Spleen (tissue), 11 donors: ENCODE measurements around the gene PAK4. TPM values are rescaled to one million over a fixed set of nuclear protein-coding genes. Genes with fewer than 3 reads are reported as not detected.

Experiments
- DNase-seq: peaks from one replicate; pipeline ENCODE4 v3.0.0-alpha.2; 2020
- H3K27ac ChIP-seq, 8 donors: fragments of 200-600 bp; sonication (generic) in 7 of 8; 1 replicate in 4 of 8; 2 replicates in 4 of 8; pipeline versions ENCODE4 v1.5.0 to v1.8.0; 2016 to 2021; ENCODE audit warnings: inconsistent platforms in 4 of 8, mild to moderate bottlenecking in 4 of 8, moderate library complexity in 1 of 8
- H3K27me3 ChIP-seq, 7 donors: fragments of 200-600 bp; sonication (generic) in 6 of 7; replicated peaks in 1 of 7; 1 replicate in 4 of 7; 2 replicates in 3 of 7; pipeline versions ENCODE4 v1.5.0 to v1.8.0; 2016 to 2021; ENCODE audit warnings: inconsistent platforms in 3 of 7, mild to moderate bottlenecking in 1 of 7
- H3K36me3 ChIP-seq, 6 donors: fragments of 200-600 bp; sonication (generic) in 5 of 6; 1 replicate in 4 of 6; 2 replicates in 2 of 6; pipeline versions ENCODE4 v1.5.0 to v1.8.0; 2016 to 2021; ENCODE audit warnings: inconsistent platforms in 2 of 6
- H3K4me1 ChIP-seq, 6 donors: fragments of 200-600 bp; sonication (generic) in 5 of 6; 1 replicate in 3 of 6; 2 replicates in 3 of 6; pipeline versions ENCODE4 v1.5.0 to v1.8.0; 2016 to 2021; ENCODE audit warnings: inconsistent platforms in 3 of 6
- H3K4me3 ChIP-seq, 8 donors: fragments of 200-600 bp; sonication (generic) in 7 of 8; 1 replicate in 4 of 8; 2 replicates in 4 of 8; pipeline versions ENCODE4 v1.5.0 to v1.8.0; 2016 to 2021; ENCODE audit warnings: inconsistent platforms in 4 of 8, mild to moderate bottlenecking in 4 of 8, moderate library complexity in 2 of 8
- H3K9me3 ChIP-seq, 8 donors: fragments of 200-600 bp; sonication (generic) in 7 of 8; 1 replicate in 4 of 8; 2 replicates in 4 of 8; pipeline versions ENCODE4 v1.5.0 to v1.8.0; 2016 to 2021; ENCODE audit warnings: inconsistent platforms in 4 of 8
- CTCF ChIP-seq, 11 experiments: fragments of 200-600 bp in 7 of 11; fragments of 450-650 bp in 4 of 11; sonication (generic) in 4 of 11; IDR thresholded peaks in 8 of 11; conservative IDR thresholded peaks in 3 of 11; 1 replicate in 7 of 11; 2 replicates in 4 of 11; pipeline versions ENCODE4 v1.4.0 to v1.8.0; 2016 to 2021; ENCODE audit warnings: antibody characterized with exemption in 11 of 11, inconsistent platforms in 4 of 11, mild to moderate bottlenecking in 1 of 11
- POLR2A ChIP-seq, 3 donors: fragments of 450-650 bp; IDR thresholded peaks; one replicate each; pipeline ENCODE4 v1.5.1; 2017; ENCODE audit warnings: antibody characterized with exemption in 3 of 3, mild to moderate bottlenecking in 1 of 3
- POLR2AphosphoS5 ChIP-seq, 3 donors: sonication (generic); formaldehyde crosslinking; IDR thresholded peaks; one replicate each; pipeline ENCODE4 v1.5.1; 2017; ENCODE audit warnings: antibody characterized with exemption in 3 of 3
- WGBS, 5 donors: extraction: QIAGEN DNeasy Blood & Tissue Kit in 3 of 5; methylation state at CpG; one replicate each; pipeline versions ENCODE4 v1.1.5 to v1.1.7; 2013 to 2018; 5-methylcytosine and 5-hydroxymethylcytosine counted together
- intact Hi-C: fragments of 100-400 bp; cut with DNase I; formaldehyde crosslinking; loops from one replicate; pipeline ENCODE4 v1.15.0; 2023; ENCODE audit warnings: low total_unique reads
- polyA plus RNA-seq, 3 donors: library from polyadenylated mRNA; stranded (reverse); fragments of 200-250 nt; gene quantifications; one replicate each; pipeline ENCODE4 v1.2.1, GENCODE V29; 2013
- total RNA-seq, 7 donors: library from RNA; depleted of rRNA in 3 of 7; stranded (reverse); fragments of >200 nt in 3 of 7; fragmentation: NEBNext Ultra II Directional in 4 of 7; extraction: Animal tissue kit (Norgen Biotek cat#: 25700) in 4 of 7; gene quantifications; one replicate each; pipeline versions ENCODE4 v1.1.0 to v1.2.1, GENCODE V29; 2016 to 2021
- donor health status: healthy with polysubstance abuse.
- donor health status: DM: no; HTN: no; CAD: no; lungs with moderate emphysema.
- donor health status: DM: no; HTN: no; CAD: no.
- donor health status: Bipolar disorder and iron deficiency.
- donor health status: healthy.
- donor health status: DM: no; HTN: no; CAD: no.
- donor health status: DM: yes; HTN: yes; CAD: no.

PAK4 gene
- total and polyA plus RNA-seq, 10 donors: 5.2 to 27.8 (median 14.7) TPM

- Histone ChIP-seq H3K9me3 (no peaks in the 10 kb centered on the region), H3K36me3 (no peaks in the 10 kb centered on the region), H3K4me1 (no peaks in the 10 kb centered on the region), H3K27ac (no peak overlapping the region), H3K4me3 (no peak overlapping the region), H3K27me3 (peaks cover 0 to 60% (median 14%) of the 10 kb centered on the region in 7 donors)
- no peak for DNase-seq
- intact Hi-C loops: no loop called here
- 53 to 89% (median 57%) methylated on average over 5 of the region's 5 CpGs for WGBS, 5 donors
- TF ChIP-seq CTCF (IDR thresholded peaks at IDR 0.05 in 8 of 11, conservative IDR thresholded peaks at IDR 0.05 in 3 of 11) (no peak), POLR2AphosphoS5 (IDR thresholded peaks at IDR 0.05) (no peak), POLR2A (IDR thresholded peaks at IDR 0.05) (no peak)
Observed at GRCh38 chr19:39103151-39103550, 22.4 kb upstream of the PAK4 start.

- TF ChIP-seq POLR2AphosphoS5 (IDR thresholded peaks at IDR 0.05) (no peak), POLR2A (IDR thresholded peaks at IDR 0.05) (no peak), CTCF (IDR thresholded peaks at IDR 0.05 in 8 of 11, conservative IDR thresholded peaks at IDR 0.05 in 3 of 11) (no peak)
- Histone ChIP-seq H3K27ac (no peak overlapping the region), H3K36me3 (no peaks in the 10 kb centered on the region), H3K4me1 (no peaks in the 10 kb centered on the region), H3K27me3 (peaks cover 0 to 60% (median 4%) of the 10 kb centered on the region in 7 donors), H3K4me3 (no peak overlapping the region), H3K9me3 (no peaks in the 10 kb centered on the region)
- intact Hi-C loops: no loop called here
- DNase-seq: no peak
- 70 to 84% (median 77%) methylated on average over 5 of the region's 5 CpGs for WGBS, 5 donors
Observed at GRCh38 chr19:39104186-39104596, 21.4 kb upstream of the PAK4 start.

DNA sequence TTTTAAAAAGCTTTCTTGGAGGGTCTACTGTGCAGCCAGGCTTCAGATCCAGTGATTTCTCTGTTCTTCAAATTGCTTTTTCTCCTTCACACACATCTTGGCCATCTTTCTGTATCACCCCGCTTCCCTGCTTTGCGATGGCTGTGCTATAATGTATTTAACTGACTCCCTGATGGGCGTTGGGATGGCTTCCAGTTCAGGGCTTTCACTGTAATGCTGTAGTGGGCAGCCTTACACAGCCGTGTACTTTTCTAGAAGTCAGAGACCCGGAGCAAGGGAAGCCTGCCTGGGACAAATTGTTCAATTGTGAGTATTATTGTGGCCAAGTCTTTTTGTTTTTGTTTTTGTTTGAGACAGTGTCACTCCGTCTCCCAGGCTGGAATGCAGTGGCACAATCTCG is 19.4 kb upstream of the PAK4 start:
- intact Hi-C loops: no loop called here
- DNase-seq: no peak
- Histone ChIP-seq H3K9me3 (no peaks in the 10 kb centered on the region), H3K27me3 (peaks cover 0 to 51% (median 0%) of the 10 kb centered on the region in 7 donors), H3K36me3 (no peaks in the 10 kb centered on the region), H3K4me1 (peaks cover 0 to 5% (median 0%) of the 10 kb centered on the region in 6 donors), H3K27ac (no peak overlapping the region), H3K4me3 (no peak overlapping the region)
- 70 to 78% (median 75%) methylated on average over 7 of the region's 7 CpGs for WGBS, 5 donors
- TF ChIP-seq CTCF (IDR thresholded peaks at IDR 0.05 in 8 of 11, conservative IDR thresholded peaks at IDR 0.05 in 3 of 11) (no peak), POLR2AphosphoS5 (IDR thresholded peaks at IDR 0.05) (no peak), POLR2A (IDR thresholded peaks at IDR 0.05) (no peak)

DNA sequence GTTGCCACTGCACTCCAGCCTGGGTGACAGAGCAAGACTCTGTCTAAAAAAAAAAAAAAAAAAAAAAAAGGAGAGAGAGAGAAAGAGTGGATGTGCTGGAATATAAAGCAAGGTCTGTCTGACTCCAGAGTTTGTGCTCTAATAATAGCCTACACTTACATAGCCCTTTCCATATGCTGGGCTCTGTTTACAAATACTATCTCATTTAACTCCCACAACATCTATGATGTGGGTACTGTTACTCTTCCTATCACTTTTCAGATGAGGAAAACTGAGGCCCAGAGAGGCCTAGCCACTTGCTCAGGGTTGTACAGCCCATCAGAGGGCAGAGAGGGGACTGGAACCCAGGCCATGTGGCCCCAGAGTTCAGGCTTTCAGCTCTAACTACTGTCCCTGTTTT is 15.9 kb upstream of the PAK4 start:
- H3K4me3 ChIP-seq: no peak overlapping the region
- H3K27ac ChIP-seq: no peak overlapping the region
- peaks cover 0 to 57% (median 0%) of the 10 kb centered on the region in 7 donors for H3K27me3 ChIP-seq
- H3K4me1 ChIP-seq: peaks cover 0 to 5% (median 0%) of the 10 kb centered on the region in 6 donors
- H3K9me3 ChIP-seq: no peaks in the 10 kb centered on the region
- DNase-seq: no peak
- H3K36me3 ChIP-seq: no peaks in the 10 kb centered on the region
- no peak for TF ChIP-seq CTCF (IDR thresholded peaks at IDR 0.05 in 8 of 11, conservative IDR thresholded peaks at IDR 0.05 in 3 of 11)
- no peak for TF ChIP-seq POLR2AphosphoS5 (IDR thresholded peaks at IDR 0.05)
- no peak for TF ChIP-seq POLR2A (IDR thresholded peaks at IDR 0.05)
- intact Hi-C loops: no loop called here
